Measurements from ENCODE around the gene CLSTN1. TPM values are rescaled to one million over a fixed set of nuclear protein-coding genes. Genes with fewer than 3 reads are reported as not detected.
A peak's percentile ranks its signal among the peaks of the same experiment; 100 is the strongest.

The CLSTN1 gene
- total RNA-seq, 1 donor from 2014 or later, result 48.8 TPM

DNA sequence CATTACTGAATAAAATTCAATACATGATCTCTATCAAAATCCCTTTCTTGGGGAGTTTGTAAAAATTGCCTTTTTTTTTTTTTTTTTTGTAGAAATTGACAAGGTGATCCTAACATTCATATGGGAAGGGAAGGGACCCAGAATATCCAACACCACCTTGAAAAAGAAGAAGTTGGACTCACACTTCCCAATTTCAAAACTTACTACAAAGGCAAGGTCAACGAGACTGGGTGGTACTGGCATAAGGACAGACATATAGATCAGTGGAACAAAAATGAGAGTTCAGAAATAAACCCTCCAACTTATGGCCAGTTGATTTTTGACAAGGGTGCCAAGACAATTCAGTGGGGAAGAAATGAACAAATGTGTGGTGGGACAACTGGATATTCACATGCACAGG lies 31.4 kb upstream of the CLSTN1 start:
- DNase-seq (no peak), ATAC-seq (ENCODE audit: poor library complexity) (no peak)
- intact Hi-C loops (cut with DNase I), result no loop called here

- DNase-seq (no peak), ATAC-seq (ENCODE audit: poor library complexity) (no peak)
- intact Hi-C loops (cut with DNase I), result no loop called here
Observed at GRCh38 chr1:9853249-9853595, 29.5 kb upstream of the CLSTN1 start.

DNA sequence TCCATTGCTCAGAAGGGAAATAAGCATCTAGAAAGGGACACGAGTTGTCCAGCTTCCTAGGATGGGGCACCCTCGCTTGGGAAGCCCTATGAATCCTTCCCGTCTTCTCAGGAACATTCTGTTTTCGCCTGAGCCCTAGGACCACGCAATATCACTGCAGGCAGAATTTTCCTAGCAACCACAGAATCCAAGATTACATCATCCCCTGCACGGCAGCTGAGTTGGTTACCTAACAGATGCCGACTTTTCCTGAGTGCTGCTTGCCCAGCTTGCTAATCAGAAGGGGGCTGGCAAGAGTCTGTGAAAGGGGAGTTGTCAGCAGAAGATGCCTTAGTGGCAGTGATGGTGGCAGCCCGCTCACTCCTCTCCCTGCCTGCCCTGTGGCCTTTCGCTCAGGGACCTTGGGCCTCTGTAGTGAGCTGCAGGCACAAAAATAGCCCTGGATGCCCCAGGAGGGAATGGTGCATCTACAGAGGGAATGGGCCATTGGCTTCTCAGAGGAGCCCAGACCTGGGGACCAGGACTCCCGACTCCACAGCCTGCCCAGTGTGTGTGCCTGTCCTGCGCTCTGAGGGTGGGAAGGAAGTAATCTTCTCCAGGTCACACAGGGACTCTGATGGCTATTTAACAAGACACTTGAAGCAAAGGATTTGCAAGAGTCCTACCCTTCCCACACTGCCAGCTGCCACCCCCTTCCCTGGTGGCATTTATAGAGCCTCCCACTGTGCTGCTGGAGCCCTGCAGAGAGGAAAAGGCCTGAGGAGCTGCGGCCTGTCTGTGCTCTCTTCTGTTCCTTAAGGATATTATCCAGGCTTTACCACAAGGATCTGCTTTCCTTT lies 28.9 kb upstream of the CLSTN1 start:
- intact Hi-C loops (cut with DNase I), result no loop called here
- ATAC-seq (ENCODE audit: poor library complexity), result peak; percentile 51
- DNase-seq, result no peak

- ATAC-seq (ENCODE audit: poor library complexity), result no peak
- intact Hi-C loops (cut with DNase I), result no loop called here
- DNase-seq, result no peak
Observed at GRCh38 chr1:9852004-9852403, 28.2 kb upstream of the CLSTN1 start.

- DNase-seq, result no peak
- ATAC-seq (ENCODE audit: poor library complexity), result no peak
- intact Hi-C loops (cut with DNase I), result no loop called here
Observed at GRCh38 chr1:9850442-9851162, 26.8 kb upstream of the CLSTN1 start.

- intact Hi-C loops (cut with DNase I), result no loop called here
- DNase-seq, result no peak
- no peak for ATAC-seq (ENCODE audit: poor library complexity)
Observed at GRCh38 chr1:9849691-9850441, 26.1 kb upstream of the CLSTN1 start.

- no peak for DNase-seq
- intact Hi-C loops (cut with DNase I), result no loop called here
- ATAC-seq (ENCODE audit: poor library complexity), result peak; percentile 53
Observed at GRCh38 chr1:9848022-9848421, 24.3 kb upstream of the CLSTN1 start.

DNA sequence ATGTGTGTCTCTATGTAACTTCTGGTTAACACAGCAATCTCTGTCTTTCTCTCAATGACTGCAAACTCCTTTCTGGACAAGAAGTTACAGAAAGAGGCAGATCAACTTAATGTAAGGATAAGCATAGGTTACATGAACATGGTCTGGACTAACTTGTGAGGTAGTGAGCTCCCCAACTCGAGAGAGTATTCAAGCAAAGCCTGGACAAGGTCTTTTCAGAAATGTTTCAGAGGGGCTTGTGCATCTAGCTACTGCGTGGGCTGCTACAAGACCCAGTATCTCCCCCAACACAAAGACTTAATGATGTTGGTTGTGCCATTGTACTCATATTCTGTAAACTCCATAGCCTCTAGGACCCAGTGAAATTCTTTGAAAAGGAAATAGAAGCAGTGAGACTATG lies 23.5 kb upstream of the CLSTN1 start:
- DNase-seq, result no peak
- intact Hi-C loops (cut with DNase I), result no loop called here

GRCh38 chr1:9846611-9847171 lies 22.9 kb upstream of the CLSTN1 start:
- ATAC-seq (ENCODE audit: poor library complexity) (no peak), DNase-seq (peak; percentile 20)
- intact Hi-C loops (cut with DNase I), result no loop called here

More for the DNA sequence above, 23.5 kb upstream of the CLSTN1 start:
- ATAC-seq (ENCODE audit: poor library complexity), result no peak

GRCh38 chr1:9845914-9846313 lies 22.1 kb upstream of the CLSTN1 start:
- no peak for ATAC-seq (ENCODE audit: poor library complexity)
- DNase-seq, result peak; percentile 43
- intact Hi-C loops (cut with DNase I), result no loop called here

- intact Hi-C loops (cut with DNase I), result no loop called here
- peak; percentile 22 for DNase-seq
- no peak for ATAC-seq (ENCODE audit: poor library complexity)
Observed at GRCh38 chr1:9844756-9845155, 21.0 kb upstream of the CLSTN1 start.

- ATAC-seq (ENCODE audit: poor library complexity) (no peak), DNase-seq (peak; percentile 40)
- intact Hi-C loops (cut with DNase I), result no loop called here
Observed at GRCh38 chr1:9844106-9844505, 20.3 kb upstream of the CLSTN1 start.

- intact Hi-C loops (cut with DNase I), result no loop called here
- no peak for ATAC-seq (ENCODE audit: poor library complexity)
Observed at GRCh38 chr1:9843576-9843945, 19.8 kb upstream of the CLSTN1 start.

GRCh38 chr1:9842781-9843575 lies 19.2 kb upstream of the CLSTN1 start:
- intact Hi-C loops (cut with DNase I), result no loop called here
- ATAC-seq (ENCODE audit: poor library complexity) (peak; percentile 61), DNase-seq (peak; percentile 66)

More at GRCh38 chr1:9843576-9843945, 19.8 kb upstream of the CLSTN1 start:
- peak; percentile 32 for DNase-seq

DNA sequence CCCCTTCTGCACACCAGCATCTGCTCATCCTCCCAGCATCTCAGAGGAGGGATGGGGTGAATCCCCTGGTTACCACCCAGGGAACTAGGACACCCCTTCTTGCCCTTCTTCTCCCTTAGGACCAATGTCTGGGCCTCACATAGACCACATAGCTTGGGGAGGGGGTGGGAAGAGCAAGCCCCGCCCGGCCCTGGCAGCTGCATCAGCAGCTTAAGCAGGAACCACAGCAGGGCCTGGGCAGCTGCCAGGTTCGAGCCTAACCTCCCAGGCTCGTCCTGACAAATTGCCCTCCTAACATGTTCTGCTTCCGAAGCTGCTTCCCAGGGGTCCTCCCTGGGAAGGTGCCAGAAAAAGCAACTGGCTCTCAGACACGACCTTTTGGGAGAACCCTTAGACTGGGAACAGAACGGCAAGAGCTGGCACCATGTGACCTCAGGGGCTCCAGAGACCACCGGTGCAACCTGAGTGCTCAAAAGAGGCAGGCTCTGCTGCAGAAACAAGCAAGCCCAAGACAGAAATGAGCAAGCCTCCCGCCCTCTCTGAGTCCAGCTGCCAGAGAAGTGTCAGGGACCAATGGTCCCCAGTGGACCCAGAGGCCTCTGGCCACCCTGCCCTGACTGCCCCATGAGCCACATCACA lies 18.4 kb upstream of the CLSTN1 start:
- ATAC-seq (ENCODE audit: poor library complexity) (no peak), DNase-seq (peak; percentile 40)

DNA sequence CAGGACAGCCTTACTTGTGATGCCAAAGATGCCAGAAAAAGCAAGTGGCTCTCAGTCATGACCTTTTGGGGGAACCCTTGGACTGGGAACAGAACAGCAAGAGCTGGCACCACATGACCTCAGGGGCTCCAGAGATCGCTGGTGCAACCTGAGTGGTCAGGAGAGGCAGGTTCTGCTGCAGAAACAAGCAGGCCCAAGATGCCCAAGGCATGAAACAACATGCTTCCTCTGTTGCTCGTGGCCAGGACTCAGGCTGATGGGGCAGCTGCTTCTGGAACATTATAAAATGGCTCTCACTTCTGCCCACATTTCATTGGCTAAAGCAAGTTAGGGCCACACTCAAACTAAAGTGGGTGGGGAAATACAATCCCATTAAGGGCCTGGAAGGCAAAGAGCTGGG lies 17.7 kb upstream of the CLSTN1 start:
- intact Hi-C loops (cut with DNase I), result no loop called here
- peak; percentile 19 for DNase-seq
- ATAC-seq (ENCODE audit: poor library complexity), result no peak

More for the DNA sequence above, 18.4 kb upstream of the CLSTN1 start:
- intact Hi-C loops (cut with DNase I), result no loop called here

DNA sequence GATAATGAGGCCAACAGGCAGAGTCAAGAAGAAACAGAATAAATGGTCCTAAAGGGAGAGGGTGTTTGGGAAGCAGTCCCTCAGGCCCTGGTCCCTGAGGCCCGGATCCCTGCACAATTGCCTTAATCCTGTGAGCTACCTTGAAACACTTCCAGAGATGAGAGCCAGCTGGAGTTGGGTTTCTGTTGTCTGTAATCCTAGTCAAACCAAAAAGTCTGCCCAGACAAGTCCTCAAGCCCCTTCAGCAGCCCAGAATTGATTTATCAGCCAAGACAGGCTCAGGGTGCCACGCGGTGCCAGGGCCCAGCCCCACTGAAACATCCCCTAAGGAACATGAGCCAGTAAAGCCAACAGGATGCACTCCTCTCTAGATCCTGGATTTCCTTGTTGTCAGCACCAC lies 16.4 kb upstream of the CLSTN1 start:
- DNase-seq, result peak; percentile 10
- intact Hi-C loops (cut with DNase I), result no loop called here

GRCh38 chr1:9838946-9839345 lies 15.2 kb upstream of the CLSTN1 start:
- intact Hi-C loops (cut with DNase I), result no loop called here
- ATAC-seq (ENCODE audit: poor library complexity) (no peak), DNase-seq (no peak)

More for the DNA sequence above, 16.4 kb upstream of the CLSTN1 start:
- no peak for ATAC-seq (ENCODE audit: poor library complexity)

All from Right ventricle myocardium superior (tissue), 1 donor.